ENCODE data around the gene AGTRAP. TPM values are rescaled to one million over a fixed set of nuclear protein-coding genes. Genes with fewer than 3 reads are reported as not detected.

The AGTRAP gene
- total RNA-seq, 1 donor from 2014 or later, result 13.8 TPM

GRCh38 chr1:11700601-11701467 is 35.1 kb upstream of the AGTRAP start:
- H3K4me1 Mint-ChIP-seq (ENCODE audit: low read depth), result no peaks in the 10 kb centered on the region

DNA sequence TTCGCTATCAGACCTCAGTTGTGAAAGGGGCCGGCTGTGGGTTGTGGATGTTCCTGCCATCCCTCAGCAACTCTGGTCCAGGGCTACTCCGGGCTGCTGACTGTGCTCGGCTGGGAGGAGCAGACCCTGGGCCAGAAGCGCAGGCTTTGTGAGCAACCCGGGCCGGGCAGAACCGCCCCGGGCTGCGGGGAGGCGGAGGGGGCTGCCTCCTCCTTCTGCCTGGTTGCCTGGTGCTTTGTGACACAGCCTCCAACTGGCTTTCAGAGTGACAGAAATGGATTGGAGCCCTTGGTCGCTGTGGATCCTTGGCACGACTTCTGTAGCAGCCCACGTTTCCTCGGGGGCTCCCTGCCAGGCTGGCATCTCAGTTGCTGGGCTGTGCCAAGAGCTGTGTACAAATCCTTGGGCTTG is 34.4 kb upstream of the AGTRAP start:
- DNase-seq (ENCODE audit: low spot score), result no peak
- intact Hi-C loops (cut with micrococcal nuclease), result no loop called here
- Mint-ChIP-seq H3K36me3 (ENCODE audit: low read depth) (no peaks in the 10 kb centered on the region), H3K9me3 (no peaks in the 10 kb centered on the region), H3K4me3 (no peak overlapping the region), H3K27me3 (ENCODE audit: insufficient read depth) (peaks cover 12% of the 10 kb centered on the region), H3K27ac (no peak overlapping the region), H3K4me1 (ENCODE audit: low read depth) (no peaks in the 10 kb centered on the region)

More at GRCh38 chr1:11700601-11701467, 35.1 kb upstream of the AGTRAP start:
- intact Hi-C loops (cut with micrococcal nuclease), result no loop called here
- no peaks in the 10 kb centered on the region for H3K36me3 Mint-ChIP-seq (ENCODE audit: low read depth)
- no peaks in the 10 kb centered on the region for H3K9me3 Mint-ChIP-seq
- peaks cover 14% of the 10 kb centered on the region for H3K27me3 Mint-ChIP-seq (ENCODE audit: insufficient read depth)
- no peak overlapping the region for H3K27ac Mint-ChIP-seq
- DNase-seq (ENCODE audit: low spot score), result no peak
- H3K4me3 Mint-ChIP-seq, result no peak overlapping the region

GRCh38 chr1:11701981-11702803 is 33.7 kb upstream of the AGTRAP start:
- DNase-seq (ENCODE audit: low spot score), result no peak
- intact Hi-C loops (cut with micrococcal nuclease), result no loop called here
- Mint-ChIP-seq H3K9me3 (no peaks in the 10 kb centered on the region), H3K27me3 (ENCODE audit: insufficient read depth) (peaks cover 12% of the 10 kb centered on the region), H3K4me1 (ENCODE audit: low read depth) (no peaks in the 10 kb centered on the region), H3K4me3 (no peak overlapping the region), H3K27ac (no peak overlapping the region), H3K36me3 (ENCODE audit: low read depth) (no peaks in the 10 kb centered on the region)

DNA sequence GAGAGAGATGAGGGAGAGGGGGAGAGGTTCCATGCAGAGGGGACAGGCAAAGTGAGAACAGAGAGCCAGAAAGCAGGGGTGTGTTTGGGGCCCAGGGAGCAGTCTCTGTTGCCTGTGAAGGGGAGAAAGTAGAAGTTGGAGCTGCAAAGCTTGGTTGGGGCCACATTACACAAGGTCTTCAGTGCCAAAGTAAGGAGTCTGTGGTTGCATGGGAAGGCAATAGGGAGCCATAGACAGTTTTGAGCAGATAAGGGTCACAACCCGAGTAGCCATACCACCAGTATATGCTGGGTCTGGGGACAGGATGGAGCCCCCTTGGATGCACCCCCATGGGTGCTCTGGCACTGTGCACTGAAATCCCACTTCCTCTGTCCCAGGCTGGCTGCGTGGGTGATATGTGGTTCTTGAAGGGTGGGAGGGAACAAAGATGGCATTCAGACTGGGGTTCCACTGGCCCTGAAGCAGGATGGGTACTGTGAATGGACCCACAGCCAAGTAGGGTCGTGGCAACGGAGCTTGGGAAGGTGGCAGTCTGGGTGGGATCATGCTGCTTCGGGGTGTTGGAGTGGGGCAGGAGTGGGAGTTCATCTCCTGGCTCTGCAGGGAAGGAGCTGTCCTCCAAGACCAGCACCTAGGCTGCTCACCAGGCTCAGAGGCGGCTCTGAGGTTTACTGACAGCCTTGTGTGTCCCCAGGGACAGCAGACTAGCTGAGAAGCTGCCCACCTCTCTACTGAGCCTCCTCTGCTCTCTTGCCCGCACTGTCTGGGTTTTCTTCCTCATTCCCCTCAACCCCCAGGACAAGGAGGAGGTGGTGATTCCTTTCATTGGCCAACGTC is 32.4 kb upstream of the AGTRAP start:
- Mint-ChIP-seq H3K4me1 (ENCODE audit: low read depth) (no peaks in the 10 kb centered on the region), H3K27me3 (ENCODE audit: insufficient read depth) (peaks cover 12% of the 10 kb centered on the region), H3K9me3 (no peaks in the 10 kb centered on the region), H3K4me3 (no peak overlapping the region), H3K36me3 (ENCODE audit: low read depth) (no peaks in the 10 kb centered on the region), H3K27ac (no peak overlapping the region)
- no peak for DNase-seq (ENCODE audit: low spot score)
- intact Hi-C loops (cut with micrococcal nuclease), result no loop called here

DNA sequence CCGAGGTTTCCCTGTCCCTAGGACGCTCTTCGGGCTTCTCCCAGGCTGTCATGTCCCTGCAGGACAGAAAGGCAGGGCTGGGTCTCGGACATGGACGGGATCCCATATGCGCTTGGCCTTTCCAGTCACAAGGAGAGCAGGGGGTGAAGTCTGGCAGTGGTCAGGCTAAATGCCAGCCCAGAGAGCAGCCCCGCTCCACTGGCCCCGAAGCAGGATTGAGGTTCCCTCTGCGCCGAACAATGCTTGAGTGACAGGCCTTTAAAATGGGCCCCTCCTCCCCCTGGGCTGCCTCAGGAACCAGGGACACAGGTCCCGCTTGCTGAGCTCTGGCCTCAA is 31.8 kb upstream of the AGTRAP start:
- H3K9me3 Mint-ChIP-seq, result no peaks in the 10 kb centered on the region
- no peak overlapping the region for H3K4me3 Mint-ChIP-seq
- peaks cover 11% of the 10 kb centered on the region for H3K27me3 Mint-ChIP-seq (ENCODE audit: insufficient read depth)
- intact Hi-C loops (cut with micrococcal nuclease), result no loop called here
- H3K27ac Mint-ChIP-seq, result no peak overlapping the region
- H3K4me1 Mint-ChIP-seq (ENCODE audit: low read depth), result no peaks in the 10 kb centered on the region
- H3K36me3 Mint-ChIP-seq (ENCODE audit: low read depth), result no peaks in the 10 kb centered on the region
- no peak for DNase-seq (ENCODE audit: low spot score)

- Mint-ChIP-seq H3K4me3 (no peak overlapping the region), H3K36me3 (ENCODE audit: low read depth) (no peaks in the 10 kb centered on the region), H3K9me3 (no peaks in the 10 kb centered on the region), H3K27me3 (ENCODE audit: insufficient read depth) (peaks cover 7% of the 10 kb centered on the region), H3K27ac (no peak overlapping the region), H3K4me1 (ENCODE audit: low read depth) (no peaks in the 10 kb centered on the region)
- intact Hi-C loops (cut with micrococcal nuclease), result no loop called here
- DNase-seq (ENCODE audit: low spot score), result no peak
Measured at GRCh38 chr1:11704691-11705475, 31.1 kb upstream of the AGTRAP start.

- no peak for DNase-seq (ENCODE audit: low spot score)
- Mint-ChIP-seq H3K4me3 (no peak overlapping the region), H3K9me3 (no peaks in the 10 kb centered on the region)
Measured at GRCh38 chr1:11705596-11705995, 30.3 kb upstream of the AGTRAP start.

DNA sequence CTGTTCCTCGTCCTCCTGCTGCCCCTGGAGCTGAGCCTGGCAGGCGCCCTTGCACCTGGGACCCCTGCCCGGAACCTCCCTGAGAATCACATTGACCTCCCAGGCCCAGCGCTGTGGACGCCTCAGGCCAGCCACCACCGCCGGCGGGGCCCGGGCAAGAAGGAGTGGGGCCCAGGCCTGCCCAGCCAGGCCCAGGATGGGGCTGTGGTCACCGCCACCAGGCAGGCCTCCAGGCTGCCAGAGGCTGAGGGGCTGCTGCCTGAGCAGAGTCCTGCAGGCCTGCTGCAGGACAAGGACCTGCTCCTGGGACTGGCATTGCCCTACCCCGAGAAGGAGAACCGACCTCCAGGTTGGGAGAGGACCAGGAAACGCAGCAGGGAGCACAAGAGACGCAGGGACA is 29.6 kb upstream of the AGTRAP start:
- Mint-ChIP-seq H3K4me3 (no peak overlapping the region), H3K27ac (no peak overlapping the region), H3K36me3 (ENCODE audit: low read depth) (no peaks in the 10 kb centered on the region), H3K4me1 (ENCODE audit: low read depth) (no peaks in the 10 kb centered on the region), H3K27me3 (ENCODE audit: insufficient read depth) (peaks cover 7% of the 10 kb centered on the region), H3K9me3 (no peaks in the 10 kb centered on the region)
- intact Hi-C loops (cut with micrococcal nuclease), result no loop called here
- DNase-seq (ENCODE audit: low spot score), result no peak

More at GRCh38 chr1:11705596-11705995, 30.3 kb upstream of the AGTRAP start:
- H3K4me1 Mint-ChIP-seq (ENCODE audit: low read depth), result no peaks in the 10 kb centered on the region
- peaks cover 7% of the 10 kb centered on the region for H3K27me3 Mint-ChIP-seq (ENCODE audit: insufficient read depth)
- H3K36me3 Mint-ChIP-seq (ENCODE audit: low read depth), result no peaks in the 10 kb centered on the region
- intact Hi-C loops (cut with micrococcal nuclease), result no loop called here
- H3K27ac Mint-ChIP-seq, result no peak overlapping the region

GRCh38 chr1:11707621-11708276 is 28.2 kb upstream of the AGTRAP start:
- H3K36me3 Mint-ChIP-seq (ENCODE audit: low read depth), result no peaks in the 10 kb centered on the region
- H3K4me3 Mint-ChIP-seq, result no peak overlapping the region
- no peaks in the 10 kb centered on the region for H3K9me3 Mint-ChIP-seq
- no peak overlapping the region for H3K27ac Mint-ChIP-seq
- H3K4me1 Mint-ChIP-seq (ENCODE audit: low read depth), result no peaks in the 10 kb centered on the region
- intact Hi-C loops (cut with micrococcal nuclease), result no loop called here
- no peak for DNase-seq (ENCODE audit: low spot score)
- peaks cover 7% of the 10 kb centered on the region for H3K27me3 Mint-ChIP-seq (ENCODE audit: insufficient read depth)

GRCh38 chr1:11708554-11709350 is 27.2 kb upstream of the AGTRAP start:
- H3K27me3 Mint-ChIP-seq (ENCODE audit: insufficient read depth), result peaks cover 11% of the 10 kb centered on the region
- no peaks in the 10 kb centered on the region for H3K9me3 Mint-ChIP-seq
- H3K4me3 Mint-ChIP-seq, result no peak overlapping the region
- no peaks in the 10 kb centered on the region for H3K4me1 Mint-ChIP-seq (ENCODE audit: low read depth)
- intact Hi-C loops (cut with micrococcal nuclease), result no loop called here
- DNase-seq (ENCODE audit: low spot score), result no peak
- no peaks in the 10 kb centered on the region for H3K36me3 Mint-ChIP-seq (ENCODE audit: low read depth)
- H3K27ac Mint-ChIP-seq, result no peak overlapping the region

DNA sequence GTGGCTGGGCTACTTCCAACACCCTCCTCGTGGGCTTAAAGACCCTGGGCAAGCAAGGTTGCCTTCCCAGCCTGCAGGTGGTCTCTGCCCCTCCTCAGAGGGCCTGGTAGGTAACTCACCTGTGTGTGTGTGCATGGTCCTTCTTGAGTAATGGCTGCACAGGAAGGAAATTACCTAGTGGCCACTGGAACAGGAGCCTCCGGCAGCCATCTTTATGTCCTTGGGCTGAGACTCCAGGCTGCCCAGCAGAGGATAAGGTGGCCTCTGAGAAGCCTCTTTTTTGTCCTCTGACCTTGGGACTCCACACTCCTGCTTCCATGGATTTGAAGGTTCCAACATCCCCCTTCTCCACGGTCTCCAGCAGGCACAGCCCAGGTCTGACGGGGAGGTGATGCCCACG is 24.4 kb upstream of the AGTRAP start:
- Mint-ChIP-seq H3K9me3 (no peaks in the 10 kb centered on the region), H3K4me1 (ENCODE audit: low read depth) (no peaks in the 10 kb centered on the region), H3K27me3 (ENCODE audit: insufficient read depth) (peaks cover 4% of the 10 kb centered on the region), H3K4me3 (no peak overlapping the region), H3K27ac (no peak overlapping the region), H3K36me3 (ENCODE audit: low read depth) (no peaks in the 10 kb centered on the region)
- intact Hi-C loops (cut with micrococcal nuclease), result no loop called here
- DNase-seq (ENCODE audit: low spot score), result no peak

Data from activated T-helper 1 cell treated with anti-CD3 and anti-CD28 coated beads, Interleukin-12 subunit alpha, Interleukin-12 subunit beta, Interleukin-2, Interleukin-4 antibody, amounts not matched to agents 30 ng/mL and 10 ng/mL and 1 ng/mL, durations not matched to agents 14 hours and 24 hours and 36 hours (primary cell).